ENCODE measurements around the gene TFIP11. TPM values are rescaled to one million over a fixed set of nuclear protein-coding genes. Genes with fewer than 3 reads are reported as not detected.

The TFIP11 gene
- total and polyA plus RNA-seq, 7 experiments from 2014 or later: 25.8 to 107 (median 67.9) TPM

GRCh38 chr22:26463101-26463661 lies 49.1 kb downstream of the TFIP11 start:
- no peak for ATAC-seq

GRCh38 chr22:26462641-26463040 lies 49.6 kb downstream of the TFIP11 start:
- Mint-ChIP-seq H3K36me3 (peaks cover 0 to 39% (median 8%) of the 10 kb centered on the region in 5 donors), H3K27ac (no peak overlapping the region), H3K27me3 (no peaks in the 10 kb centered on the region), H3K4me1 (peaks cover 0 to 6% (median 4%) of the 10 kb centered on the region in 7 donors), H3K4me3 (no peak overlapping the region), H3K9me3 (no peaks in the 10 kb centered on the region)
- DNase-seq (no peak), ATAC-seq (no peak)
- no peak overlapping the region for H3K4me3 ChIP-seq (ENCODE audit: low read length)
- H3K4me1 ChIP-seq (ENCODE audit: control insufficient read depth in 2 of 2, insufficient read depth in 2 of 2, low read length in 2 of 2): no peaks in the 10 kb centered on the region
- H3K27me3 ChIP-seq (ENCODE audit: control insufficient read depth in 2 of 2, insufficient read depth in 2 of 2, low read length in 2 of 2): no peaks in the 10 kb centered on the region
- H3K36me3 ChIP-seq (ENCODE audit: control insufficient read depth in 2 of 3, insufficient read depth in 3 of 3, low read length in 3 of 3): peaks cover 0 to 81% (median 5%) of the 10 kb centered on the region in 3 experiments
- H3K27ac ChIP-seq (ENCODE audit: low read depth, low read length): no peak overlapping the region
- intact Hi-C loops (cut with micrococcal nuclease): loop anchor here in 1 of 2 donors (5.0 kb wide), 1 partner anchor 35 kb away; the partner anchor contains the start of gene ASPHD2
- ChIA-PET POLR2A (interaction anchor here (0.6 kb wide), 1 partner anchor 98 kb away, joined by 3 read pairs; no protein-coding TSS in a partner anchor), CTCF (interaction anchor here (1.0 to 5.2 kb wide), 2 partner anchors 65 to 76 kb away, joined by 3 to 50 read pairs; no protein-coding TSS in a partner anchor)
- no peaks in the 10 kb centered on the region for H3K9me3 ChIP-seq (ENCODE audit: control insufficient read depth in 2 of 3, low read length in 3 of 3)

More at GRCh38 chr22:26463101-26463661, 49.1 kb downstream of the TFIP11 start:
- Histone ChIP-seq H3K4me1 (ENCODE audit: control insufficient read depth in 2 of 2, insufficient read depth in 2 of 2, low read length in 2 of 2) (no peaks in the 10 kb centered on the region), H3K27me3 (ENCODE audit: control insufficient read depth in 2 of 2, insufficient read depth in 2 of 2, low read length in 2 of 2) (no peaks in the 10 kb centered on the region), H3K9me3 (ENCODE audit: control insufficient read depth in 2 of 3, low read length in 3 of 3) (no peaks in the 10 kb centered on the region), H3K36me3 (ENCODE audit: control insufficient read depth in 2 of 3, insufficient read depth in 3 of 3, low read length in 3 of 3) (peaks cover 0 to 79% (median 6%) of the 10 kb centered on the region in 3 experiments), H3K4me3 (ENCODE audit: low read length) (no peak overlapping the region), H3K27ac (ENCODE audit: low read depth, low read length) (no peak overlapping the region)
- Mint-ChIP-seq H3K9me3 (no peaks in the 10 kb centered on the region), H3K27me3 (no peaks in the 10 kb centered on the region), H3K4me3 (no peak overlapping the region), H3K4me1 (peaks cover 0 to 6% (median 4%) of the 10 kb centered on the region in 7 donors), H3K27ac (peak overlapping the region in 1 of 9 donors; percentile 5), H3K36me3 (peaks cover 0 to 40% (median 7%) of the 10 kb centered on the region in 5 donors)
- ChIA-PET POLR2A (interaction anchor here (0.6 kb wide), 1 partner anchor 99 kb away, joined by 3 read pairs; no protein-coding TSS in a partner anchor), CTCF (interaction anchor here (1.0 to 5.2 kb wide), 2 partner anchors 65 to 76 kb away, joined by 3 to 50 read pairs; no protein-coding TSS in a partner anchor)
- intact Hi-C loops (cut with micrococcal nuclease): loop anchor here in 1 of 2 donors (5.0 kb wide), 1 partner anchor 36 kb away; the partner anchor contains the start of gene ASPHD2
- no peak for DNase-seq

- Mint-ChIP-seq H3K27me3 (no peaks in the 10 kb centered on the region), H3K4me1 (peaks cover 0 to 6% (median 4%) of the 10 kb centered on the region in 7 donors), H3K4me3 (no peak overlapping the region), H3K9me3 (no peaks in the 10 kb centered on the region), H3K36me3 (peaks cover 0 to 42% (median 12%) of the 10 kb centered on the region in 5 donors), H3K27ac (no peak overlapping the region)
- Histone ChIP-seq H3K4me1 (ENCODE audit: control insufficient read depth in 2 of 2, insufficient read depth in 2 of 2, low read length in 2 of 2) (no peaks in the 10 kb centered on the region), H3K27ac (ENCODE audit: low read depth, low read length) (no peak overlapping the region), H3K4me3 (ENCODE audit: low read length) (no peak overlapping the region), H3K36me3 (ENCODE audit: control insufficient read depth in 2 of 3, insufficient read depth in 3 of 3, low read length in 3 of 3) (peaks cover 0 to 82% (median 5%) of the 10 kb centered on the region in 3 experiments), H3K27me3 (ENCODE audit: control insufficient read depth in 2 of 2, insufficient read depth in 2 of 2, low read length in 2 of 2) (no peaks in the 10 kb centered on the region), H3K9me3 (ENCODE audit: control insufficient read depth in 2 of 3, low read length in 3 of 3) (no peaks in the 10 kb centered on the region)
- intact Hi-C loops (cut with micrococcal nuclease): loop anchor here in 1 of 2 donors (5.0 kb wide), 1 partner anchor 35 kb away; the partner anchor contains the start of gene ASPHD2
- ChIA-PET POLR2A (no interaction called here), CTCF (interaction anchor here (0.9 to 5.2 kb wide), 5 partner anchors 32 to 100 kb away, joined by 3 to 50 read pairs (median 5); no protein-coding TSS in a partner anchor)
- DNase-seq (no peak), ATAC-seq (no peak)
These were observed 50.2 kb downstream of the TFIP11 start for GRCh38 chr22:26462051-26462450.

DNA sequence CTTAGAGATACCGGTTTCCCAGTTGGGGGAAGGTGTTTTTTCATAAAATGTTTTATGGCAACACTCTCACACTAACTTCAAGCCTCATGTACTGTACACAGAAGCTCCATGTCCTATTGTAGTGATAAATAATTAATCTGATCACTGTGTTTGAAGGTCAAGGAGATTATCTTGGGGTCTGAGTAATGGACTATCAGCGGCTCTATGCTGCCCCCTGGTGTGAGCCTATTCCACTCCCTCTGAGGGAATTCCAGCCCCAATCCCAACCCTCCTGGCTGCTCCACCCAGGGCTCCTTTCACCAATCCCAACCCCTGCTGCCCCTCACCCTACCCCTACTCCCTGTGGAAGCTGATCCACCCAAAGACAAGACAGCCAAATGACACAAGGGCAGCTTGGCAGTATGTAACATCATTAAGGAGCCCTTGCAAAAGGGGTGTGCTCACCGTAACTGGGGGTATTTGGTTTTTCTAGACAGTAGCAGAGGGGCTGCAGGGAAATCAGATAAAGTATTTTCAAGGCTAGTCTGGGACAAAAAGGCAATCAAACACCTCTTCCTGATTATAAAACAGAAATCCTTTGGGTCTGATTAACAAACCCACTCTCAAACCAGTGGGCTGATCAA lies 51.0 kb downstream of the TFIP11 start:
- no peaks in the 10 kb centered on the region for H3K4me1 ChIP-seq (ENCODE audit: control insufficient read depth in 2 of 2, insufficient read depth in 2 of 2, low read length in 2 of 2)
- Mint-ChIP-seq H3K36me3 (peaks cover 0 to 37% (median 12%) of the 10 kb centered on the region in 5 donors), H3K4me3 (no peak overlapping the region), H3K4me1 (peaks cover 0 to 6% (median 4%) of the 10 kb centered on the region in 7 donors), H3K9me3 (no peaks in the 10 kb centered on the region), H3K27ac (peak overlapping the region in 2 of 9 donors; percentile 42 to 56), H3K27me3 (no peaks in the 10 kb centered on the region)
- DNase-seq (peak in 4 of 9 donors; percentile 15 to 45 (median 30)), ATAC-seq (peak; percentile 66)
- H3K27ac ChIP-seq (ENCODE audit: low read depth, low read length): no peak overlapping the region
- ChIA-PET POLR2A (no interaction called here), CTCF (interaction anchor here (0.9 to 5.2 kb wide), 7 partner anchors 31 to 183 kb away, joined by 3 to 50 read pairs (median 5); no protein-coding TSS in a partner anchor)
- no peak overlapping the region for H3K4me3 ChIP-seq (ENCODE audit: low read length)
- intact Hi-C loops (cut with micrococcal nuclease): loop anchor here (1.0 to 5.0 kb wide), 3 partner anchors 34 to 97 kb away; partner anchors contain the start of gene ASPHD2 (in 1 of the 2)
- H3K36me3 ChIP-seq (ENCODE audit: control insufficient read depth in 2 of 3, insufficient read depth in 3 of 3, low read length in 3 of 3): peaks cover 0 to 80% (median 5%) of the 10 kb centered on the region in 3 experiments
- no peaks in the 10 kb centered on the region for H3K9me3 ChIP-seq (ENCODE audit: control insufficient read depth in 2 of 3, low read length in 3 of 3)
- H3K27me3 ChIP-seq (ENCODE audit: control insufficient read depth in 2 of 2, insufficient read depth in 2 of 2, low read length in 2 of 2): no peaks in the 10 kb centered on the region

- Mint-ChIP-seq H3K9me3 (no peaks in the 10 kb centered on the region), H3K36me3 (peaks cover 7 to 35% (median 12%) of the 10 kb centered on the region in 5 donors), H3K4me3 (no peak overlapping the region), H3K27me3 (no peaks in the 10 kb centered on the region), H3K4me1 (peaks cover 0 to 6% (median 4%) of the 10 kb centered on the region in 7 donors), H3K27ac (peak overlapping the region in 1 of 9 donors; percentile 21)
- H3K27me3 ChIP-seq (ENCODE audit: control insufficient read depth in 2 of 2, insufficient read depth in 2 of 2, low read length in 2 of 2): no peaks in the 10 kb centered on the region
- no peaks in the 10 kb centered on the region for H3K4me1 ChIP-seq (ENCODE audit: control insufficient read depth in 2 of 2, insufficient read depth in 2 of 2, low read length in 2 of 2)
- H3K9me3 ChIP-seq (ENCODE audit: control insufficient read depth in 2 of 3, low read length in 3 of 3): no peaks in the 10 kb centered on the region
- H3K27ac ChIP-seq (ENCODE audit: low read depth, low read length): no peak overlapping the region
- ATAC-seq (no peak), DNase-seq (no peak)
- POLR2A ChIA-PET: no interaction called here
- H3K36me3 ChIP-seq (ENCODE audit: control insufficient read depth in 2 of 3, insufficient read depth in 3 of 3, low read length in 3 of 3): peaks cover 5 to 75% (median 5%) of the 10 kb centered on the region in 3 experiments
- no peak overlapping the region for H3K4me3 ChIP-seq (ENCODE audit: low read length)
- intact Hi-C loops (cut with micrococcal nuclease): loop anchor here in 1 of 2 donors (5.0 kb wide), 1 partner anchor 33 kb away; the partner anchor contains the start of gene ASPHD2
- CTCF ChIA-PET: interaction anchor here (1.0 to 5.2 kb wide), 6 partner anchors 24 to 184 kb away, joined by 3 to 50 read pairs (median 4); partner anchors contain the start of genes HPS4 and SRRD
These were observed 52.1 kb downstream of the TFIP11 start for GRCh38 chr22:26460202-26460601.

GRCh38 chr22:26457661-26458272 lies 54.5 kb downstream of the TFIP11 start:
- no peaks in the 10 kb centered on the region for H3K9me3 Mint-ChIP-seq
- no peaks in the 10 kb centered on the region for H3K27me3 ChIP-seq (ENCODE audit: control insufficient read depth in 2 of 2, insufficient read depth in 2 of 2, low read length in 2 of 2)
- H3K27me3 Mint-ChIP-seq: no peaks in the 10 kb centered on the region
- H3K9me3 ChIP-seq (ENCODE audit: control insufficient read depth in 2 of 3, low read length in 3 of 3): no peaks in the 10 kb centered on the region
- H3K4me1 ChIP-seq (ENCODE audit: control insufficient read depth in 2 of 2, insufficient read depth in 2 of 2, low read length in 2 of 2): no peaks in the 10 kb centered on the region
- H3K36me3 ChIP-seq (ENCODE audit: control insufficient read depth in 2 of 3, insufficient read depth in 3 of 3, low read length in 3 of 3): peaks cover 5 to 68% (median 5%) of the 10 kb centered on the region in 3 experiments
- H3K27ac Mint-ChIP-seq: no peak overlapping the region
- intact Hi-C loops (cut with micrococcal nuclease): no loop called here
- H3K4me1 Mint-ChIP-seq: peaks cover 0 to 6% (median 2%) of the 10 kb centered on the region in 7 donors
- ChIA-PET CTCF (no interaction called here), POLR2A (no interaction called here)
- H3K36me3 Mint-ChIP-seq: peaks cover 7 to 36% (median 13%) of the 10 kb centered on the region in 5 donors
- ATAC-seq (no peak), DNase-seq (no peak)
- no peak overlapping the region for H3K4me3 ChIP-seq (ENCODE audit: low read length)
- H3K4me3 Mint-ChIP-seq: no peak overlapping the region
- H3K27ac ChIP-seq (ENCODE audit: low read depth, low read length): no peak overlapping the region

All from naive thymus-derived CD4-positive, alpha-beta T cell (primary cell).